G401 (cell line): Measurements from ENCODE around the gene HYAL4. TPM values are rescaled to one million over a fixed set of nuclear protein-coding genes. Genes with fewer than 3 reads are reported as not detected.
"Not testable (repeated sequence)": the region's sequence is repeated elsewhere in the genome, so short reads cannot be mapped to it uniquely, and the experiment has no call there.

Experiments used
- DNase-seq: peaks from one replicate; pipeline ENCODE4 v3.0.0-alpha.2; 2015; ENCODE audit warnings: low spot score
- in situ Hi-C: cut with HindIII; loops from 2 replicates; pipeline ENCODE4 v1.10.0; 2016; ENCODE audit warnings: low sequenced_read_pairs, mixed read lengths
- total RNA-seq: library from RNA; depleted of rRNA; stranded (reverse); fragments of >200 nt; shearing (Covaris generic); gene quantifications from 2 replicates; pipeline ENCODE4 v1.2.3, GENCODE V29; 2014; rRNA removed

The HYAL4 gene
- total RNA-seq, 1 experiment from 2014 or later, result not detected

DNA sequence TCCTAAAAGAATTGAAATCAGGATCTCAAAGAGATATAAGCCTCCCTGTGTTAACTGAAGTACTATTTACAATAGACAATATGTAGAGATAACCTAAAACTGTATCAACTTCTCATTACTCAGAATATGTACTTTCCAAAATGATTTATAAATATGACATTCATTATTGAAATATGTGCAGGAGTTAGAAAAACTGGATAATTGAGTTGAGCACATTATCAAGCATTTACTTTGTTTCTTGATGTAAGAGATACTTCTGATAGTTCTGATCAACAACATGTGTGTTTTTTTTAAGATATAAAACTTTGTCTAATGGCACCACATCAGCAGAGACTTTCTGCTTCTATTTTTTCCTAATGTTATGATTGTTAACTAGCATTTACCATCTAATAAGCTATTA is 38.2 kb downstream of the HYAL4 start:
- in situ Hi-C loops, result no loop called here
- no peak for DNase-seq

DNA sequence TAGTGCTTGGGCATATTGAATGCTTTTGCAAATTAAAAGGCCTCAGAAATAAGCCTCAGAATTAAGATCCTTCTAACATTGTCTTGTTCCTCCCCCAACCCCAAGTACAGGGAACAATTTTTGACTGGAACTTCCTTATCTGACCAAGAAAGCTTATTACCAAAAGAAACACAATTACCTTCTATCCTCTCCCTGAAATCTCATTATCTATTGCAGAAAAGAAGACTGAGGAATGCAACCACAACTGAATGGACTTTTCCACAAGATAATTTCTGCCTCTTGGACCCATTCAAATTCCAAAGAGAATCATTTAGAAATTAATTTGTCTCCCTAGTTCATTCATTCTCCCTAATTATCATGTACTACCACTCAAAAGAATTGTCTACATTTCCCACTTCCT is 43.2 kb downstream of the HYAL4 start:
- in situ Hi-C loops, result no loop called here
- no peak for DNase-seq

DNA sequence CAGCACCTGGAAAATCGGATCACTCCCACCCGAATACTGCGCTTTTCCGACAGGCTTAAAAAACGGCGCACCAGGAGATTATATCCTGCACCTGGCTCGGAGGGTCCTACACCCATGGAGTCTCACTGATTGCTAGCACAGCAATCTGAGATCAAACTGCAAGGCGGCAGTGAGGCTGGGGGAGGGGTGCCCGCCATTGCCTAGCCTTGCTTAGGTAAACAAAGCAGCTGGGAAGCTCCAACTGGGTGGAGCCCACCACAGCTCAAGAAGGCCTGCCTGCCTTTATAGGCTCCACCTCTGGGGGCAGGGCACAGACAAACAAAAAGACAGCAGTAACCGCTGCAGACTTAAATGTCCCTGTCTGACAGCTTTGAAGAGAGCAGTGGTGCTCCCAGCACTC is 49.8 kb downstream of the HYAL4 start:
- DNase-seq, in situ Hi-C loops: not testable (repeated sequence)

DNA sequence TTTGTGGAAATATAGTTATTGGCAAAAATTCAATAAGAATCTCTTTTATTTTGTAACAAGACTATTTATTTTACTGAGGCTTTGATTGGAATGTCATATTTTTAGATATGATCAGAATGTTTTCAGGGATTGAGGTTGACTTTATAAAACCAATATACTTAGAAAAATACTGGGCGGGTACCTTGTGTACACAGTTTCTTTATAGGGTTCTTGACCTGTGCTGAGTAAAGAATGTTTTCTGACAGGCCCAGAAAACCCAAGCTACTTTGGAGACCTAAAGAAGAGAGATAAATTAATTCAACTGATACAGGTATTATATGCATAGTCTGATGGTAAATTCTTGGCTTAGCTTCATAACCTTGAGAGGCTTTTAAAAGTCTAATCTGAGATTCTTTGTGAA is 56.1 kb downstream of the HYAL4 start:
- DNase-seq, result no peak

DNA sequence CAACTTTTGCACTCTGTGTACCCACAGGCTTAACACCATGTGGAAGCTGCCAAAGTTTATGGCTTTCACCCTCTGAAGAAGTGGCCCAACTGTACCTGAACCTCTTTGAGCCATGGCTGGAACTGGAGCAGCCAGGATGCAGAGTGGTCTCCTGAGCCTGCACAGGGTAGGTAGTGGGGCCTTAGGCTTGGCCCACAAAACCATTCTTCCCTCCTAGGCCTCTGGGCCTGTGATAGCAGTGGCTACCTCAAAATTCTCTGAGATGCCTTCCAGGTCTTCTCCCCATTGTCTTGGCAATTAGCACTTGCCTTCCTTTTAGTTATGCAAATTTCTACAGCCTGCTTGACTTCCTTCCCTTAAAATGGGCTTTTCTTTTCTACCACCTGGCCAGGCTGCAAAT is 60.7 kb downstream of the HYAL4 start:
- in situ Hi-C loops, result no loop called here
- DNase-seq, result no peak

More for the DNA sequence above, 56.1 kb downstream of the HYAL4 start:
- in situ Hi-C loops, result no loop called here

DNA sequence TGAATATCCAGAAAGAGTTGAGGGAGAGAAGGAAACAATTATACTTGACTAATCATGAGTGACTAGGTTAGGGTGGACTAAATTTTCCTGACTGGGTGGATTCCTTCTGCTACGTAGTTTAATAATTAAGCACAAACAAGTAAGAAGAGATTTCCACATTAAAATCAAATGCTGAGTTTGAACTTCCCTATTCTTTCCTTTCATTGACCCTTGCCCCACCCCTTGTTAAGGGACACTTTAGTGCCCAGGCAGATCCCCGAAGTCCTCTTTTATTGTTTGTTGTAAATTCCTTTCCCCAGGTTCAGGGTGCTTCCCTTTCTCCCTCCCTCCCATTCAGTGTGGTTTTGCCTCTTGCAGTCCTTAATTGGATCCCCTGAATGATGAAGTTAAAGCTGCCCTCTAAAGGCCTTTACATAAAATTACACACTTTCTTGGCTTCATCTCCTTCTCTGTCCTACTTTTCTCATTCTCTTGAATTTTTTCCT is 71.3 kb downstream of the HYAL4 start:
- peak; percentile 29 for DNase-seq
- in situ Hi-C loops, result no loop called here

DNA sequence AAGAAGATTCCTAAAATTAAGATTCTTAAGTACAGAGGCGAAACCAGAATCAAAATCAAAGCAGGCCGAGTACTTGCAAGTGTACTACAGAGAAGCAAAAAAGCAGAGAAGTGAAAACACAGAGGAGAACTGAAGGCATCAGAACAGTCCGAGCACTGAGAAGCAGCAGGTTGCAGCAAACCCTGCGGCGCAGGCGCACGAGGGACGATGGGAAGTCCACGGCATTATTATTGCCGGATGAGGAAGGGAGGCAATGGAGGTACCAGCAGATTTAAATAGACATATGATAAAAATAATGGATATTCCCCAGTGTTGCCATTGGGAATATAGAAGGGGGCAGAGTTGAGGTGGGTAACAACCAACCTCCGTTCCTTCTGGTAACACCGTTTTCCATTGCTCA is 72.9 kb downstream of the HYAL4 start:
- in situ Hi-C loops, result no loop called here

DNA sequence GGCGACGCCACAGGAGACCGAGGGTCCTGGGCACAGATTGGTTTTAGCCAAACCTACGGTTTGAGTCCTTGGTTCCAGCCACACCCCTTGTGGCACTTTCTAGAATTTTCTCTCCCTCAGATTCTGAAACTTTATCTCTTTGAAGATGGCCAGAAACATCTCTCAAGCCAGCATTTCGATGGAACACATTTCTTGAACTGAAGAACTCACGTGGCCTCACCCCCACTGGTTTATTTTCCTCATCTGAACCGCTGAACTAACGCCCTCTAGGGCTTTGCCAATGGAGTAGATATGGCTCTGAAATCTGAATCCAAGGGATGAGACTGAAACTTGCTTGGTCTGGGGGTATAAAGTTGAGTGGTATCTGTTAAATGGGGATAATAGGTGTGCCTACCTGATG is 73.3 kb downstream of the HYAL4 start:
- no peak for DNase-seq
- in situ Hi-C loops, result no loop called here

More for the DNA sequence above, 72.9 kb downstream of the HYAL4 start:
- no peak for DNase-seq

DNA sequence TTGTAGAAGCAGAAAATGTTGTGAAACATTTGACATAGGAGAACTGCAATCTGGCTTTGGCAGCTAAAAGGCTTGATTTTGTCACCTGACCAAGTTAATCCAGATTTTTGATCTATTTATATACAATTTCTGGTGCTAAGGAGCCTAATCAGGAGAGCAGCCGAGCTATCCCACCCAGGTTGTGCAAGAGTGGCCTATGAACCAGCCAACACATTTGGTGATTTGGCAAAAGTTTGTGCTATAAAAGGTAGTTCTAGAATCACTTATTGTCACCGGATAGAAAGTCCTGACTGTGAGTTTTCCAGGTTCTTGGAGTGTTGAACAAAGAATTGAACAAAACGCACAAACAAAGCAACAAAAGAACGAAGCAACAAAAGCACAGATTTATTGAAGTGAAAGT is 78.6 kb downstream of the HYAL4 start:
- in situ Hi-C loops, result no loop called here
- DNase-seq, result no peak

DNA sequence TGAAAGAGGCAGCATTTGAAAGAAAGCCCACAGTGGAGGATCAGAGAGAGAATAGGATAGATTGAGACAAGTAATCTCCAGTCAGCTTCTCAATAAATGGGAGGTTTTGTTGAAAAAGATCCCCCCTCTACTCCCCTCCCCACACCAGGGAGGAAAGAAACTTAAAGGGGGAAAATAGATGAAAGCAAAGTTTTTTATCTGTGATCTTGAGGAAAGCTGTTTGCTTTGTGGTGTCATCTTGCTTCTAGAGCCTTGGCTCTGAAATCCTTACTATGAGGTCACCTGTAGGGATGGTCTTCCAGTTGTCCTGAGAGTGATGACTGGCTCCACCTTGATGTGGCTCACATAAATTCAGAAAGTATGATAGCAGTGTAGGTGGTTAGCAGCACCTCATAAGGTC is 80.0 kb downstream of the HYAL4 start, which contains the start of gene SPAM1:
SPAM1 (plus strand) TSS at position 301 of the 400 bp plus-strand sequence. CDS start 28,330 bp downstream, outside the sequence.
- no peak for DNase-seq
- in situ Hi-C loops, result no loop called here

Other genes with a start within 250 kb of the HYAL4 start
- not detected in 2 replicates for gene ASB15, start 243.3 kb upstream of the HYAL4 start, total RNA-seq
- gene LMOD2, start 189.3 kb upstream of the HYAL4 start, total RNA-seq, result not detected in 2 replicates
- gene WASL, start 96.2 kb upstream of the HYAL4 start, total RNA-seq, result 3.5 and 6.7 TPM in 2 replicates
- not detected in 2 replicates for gene SPAM1, start 80.1 kb downstream of the HYAL4 start, total RNA-seq
- not detected in 2 replicates for gene TMEM229A, start 187.9 kb downstream of the HYAL4 start, total RNA-seq